ENCODE measurements around the gene C11orf65.

DNA sequence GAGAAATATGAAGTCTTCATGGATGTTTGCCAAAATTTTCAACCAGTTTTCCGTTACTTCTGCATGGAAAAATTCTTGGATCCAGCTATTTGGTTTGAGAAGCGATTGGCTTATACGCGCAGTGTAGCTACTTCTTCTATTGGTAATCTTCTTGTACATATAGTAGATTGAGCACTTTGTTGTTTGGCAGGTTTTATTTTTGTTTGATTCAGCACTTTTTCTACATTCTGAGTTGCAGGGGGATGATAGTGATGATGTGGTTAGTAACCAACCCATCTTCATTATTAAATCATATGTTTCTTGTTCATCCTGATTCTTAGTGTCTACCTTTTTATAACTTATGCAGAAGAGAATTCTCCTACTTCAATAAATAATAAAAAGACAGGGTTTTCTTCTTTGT lies 121.6 kb downstream of the C11orf65 start:
- TF ChIP-seq, protein P1, sequence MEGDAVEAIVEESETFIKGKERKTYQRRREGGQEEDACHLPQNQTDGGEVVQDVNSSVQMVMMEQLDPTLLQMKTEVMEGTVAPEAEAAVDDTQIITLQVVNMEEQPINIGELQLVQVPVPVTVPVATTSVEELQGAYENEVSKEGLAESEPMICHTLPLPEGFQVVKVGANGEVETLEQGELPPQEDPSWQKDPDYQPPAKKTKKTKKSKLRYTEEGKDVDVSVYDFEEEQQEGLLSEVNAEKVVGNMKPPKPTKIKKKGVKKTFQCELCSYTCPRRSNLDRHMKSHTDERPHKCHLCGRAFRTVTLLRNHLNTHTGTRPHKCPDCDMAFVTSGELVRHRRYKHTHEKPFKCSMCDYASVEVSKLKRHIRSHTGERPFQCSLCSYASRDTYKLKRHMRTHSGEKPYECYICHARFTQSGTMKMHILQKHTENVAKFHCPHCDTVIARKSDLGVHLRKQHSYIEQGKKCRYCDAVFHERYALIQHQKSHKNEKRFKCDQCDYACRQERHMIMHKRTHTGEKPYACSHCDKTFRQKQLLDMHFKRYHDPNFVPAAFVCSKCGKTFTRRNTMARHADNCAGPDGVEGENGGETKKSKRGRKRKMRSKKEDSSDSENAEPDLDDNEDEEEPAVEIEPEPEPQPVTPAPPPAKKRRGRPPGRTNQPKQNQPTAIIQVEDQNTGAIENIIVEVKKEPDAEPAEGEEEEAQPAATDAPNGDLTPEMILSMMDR (conservative IDR thresholded peaks at IDR 0.05; ENCODE audit: low read depth, low read length), result no peak
- TF ChIP-seq EZH2 (IDR thresholded peaks at IDR 0.05; ENCODE audit: borderline replicate concordance, low read depth, low read length, poor library complexity, severe bottlenecking), result no peak

Measured in A673 (cell line).